Esophagus muscularis mucosa (tissue), 4 donors: ENCODE data around the gene ZMYM4.

ENCODE experiments used
- EP300 ChIP-seq: sonication (generic); formaldehyde crosslinking; IDR thresholded peaks from one replicate; pipeline ENCODE4 v1.6.1; 2017; ENCODE audit warnings: antibody characterized with exemption
- POLR2A ChIP-seq: fragments of 450-650 bp; IDR thresholded peaks from one replicate; pipeline ENCODE4 v1.6.1; 2017; ENCODE audit warnings: antibody characterized with exemption, moderate library complexity, mild to moderate bottlenecking, low read depth
- POLR2AphosphoS5 ChIP-seq, 2 donors: sonication (generic); formaldehyde crosslinking; IDR thresholded peaks; one replicate each; pipeline ENCODE4 v1.6.1; 2017; ENCODE audit warnings: antibody characterized with exemption in 2 of 2
- TF ChIP-seq, protein P1 (sequence below), 3 experiments: fragments of 200-600 bp in 2 of 3; fragments of 450-650 bp in 1 of 3; sonication (generic) in 2 of 3; IDR thresholded peaks; one replicate each; pipeline ENCODE4 v1.5.1; 2017 to 2019; ENCODE audit warnings: antibody characterized with exemption in 3 of 3, mild to moderate bottlenecking in 2 of 3, moderate library complexity in 1 of 3

DNA sequence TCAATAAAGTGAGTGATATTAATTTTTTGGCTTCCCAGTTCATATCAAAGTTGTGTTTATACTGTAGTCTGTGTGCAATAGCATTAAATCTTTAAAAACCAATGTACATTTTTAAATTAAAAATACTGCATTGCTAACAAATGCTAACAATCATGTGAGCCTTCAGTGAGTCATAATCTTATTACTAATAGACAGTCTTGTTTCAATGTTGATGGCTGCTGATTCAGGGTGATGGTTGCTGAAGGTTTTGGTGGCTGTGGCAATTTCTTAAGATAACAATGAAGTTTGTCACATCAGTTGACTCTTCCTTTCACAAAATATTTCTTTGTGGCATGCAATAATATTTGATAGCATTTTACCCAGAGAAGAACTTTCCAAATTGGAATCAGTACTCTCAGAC, 109.0 kb downstream of the ZMYM4 start:
- TF ChIP-seq, protein P1, sequence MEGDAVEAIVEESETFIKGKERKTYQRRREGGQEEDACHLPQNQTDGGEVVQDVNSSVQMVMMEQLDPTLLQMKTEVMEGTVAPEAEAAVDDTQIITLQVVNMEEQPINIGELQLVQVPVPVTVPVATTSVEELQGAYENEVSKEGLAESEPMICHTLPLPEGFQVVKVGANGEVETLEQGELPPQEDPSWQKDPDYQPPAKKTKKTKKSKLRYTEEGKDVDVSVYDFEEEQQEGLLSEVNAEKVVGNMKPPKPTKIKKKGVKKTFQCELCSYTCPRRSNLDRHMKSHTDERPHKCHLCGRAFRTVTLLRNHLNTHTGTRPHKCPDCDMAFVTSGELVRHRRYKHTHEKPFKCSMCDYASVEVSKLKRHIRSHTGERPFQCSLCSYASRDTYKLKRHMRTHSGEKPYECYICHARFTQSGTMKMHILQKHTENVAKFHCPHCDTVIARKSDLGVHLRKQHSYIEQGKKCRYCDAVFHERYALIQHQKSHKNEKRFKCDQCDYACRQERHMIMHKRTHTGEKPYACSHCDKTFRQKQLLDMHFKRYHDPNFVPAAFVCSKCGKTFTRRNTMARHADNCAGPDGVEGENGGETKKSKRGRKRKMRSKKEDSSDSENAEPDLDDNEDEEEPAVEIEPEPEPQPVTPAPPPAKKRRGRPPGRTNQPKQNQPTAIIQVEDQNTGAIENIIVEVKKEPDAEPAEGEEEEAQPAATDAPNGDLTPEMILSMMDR (IDR thresholded peaks at IDR 0.05), result no peak
- no peak for TF ChIP-seq POLR2AphosphoS5 (IDR thresholded peaks at IDR 0.05)
- no peak for TF ChIP-seq POLR2A
- no peak for TF ChIP-seq EP300
